ENCODE results near the gene TMEM120A. TPM values are rescaled to one million over a fixed set of nuclear protein-coding genes. Genes with fewer than 3 reads are reported as not detected.

The TMEM120A gene
- total and polyA plus RNA-seq, 10 of the 15 experiments (the other 5 are each of a cell fraction or from before 2014, with no cell fraction given) = 0.43 to 86.6 (median 18.5) TPM

DNA sequence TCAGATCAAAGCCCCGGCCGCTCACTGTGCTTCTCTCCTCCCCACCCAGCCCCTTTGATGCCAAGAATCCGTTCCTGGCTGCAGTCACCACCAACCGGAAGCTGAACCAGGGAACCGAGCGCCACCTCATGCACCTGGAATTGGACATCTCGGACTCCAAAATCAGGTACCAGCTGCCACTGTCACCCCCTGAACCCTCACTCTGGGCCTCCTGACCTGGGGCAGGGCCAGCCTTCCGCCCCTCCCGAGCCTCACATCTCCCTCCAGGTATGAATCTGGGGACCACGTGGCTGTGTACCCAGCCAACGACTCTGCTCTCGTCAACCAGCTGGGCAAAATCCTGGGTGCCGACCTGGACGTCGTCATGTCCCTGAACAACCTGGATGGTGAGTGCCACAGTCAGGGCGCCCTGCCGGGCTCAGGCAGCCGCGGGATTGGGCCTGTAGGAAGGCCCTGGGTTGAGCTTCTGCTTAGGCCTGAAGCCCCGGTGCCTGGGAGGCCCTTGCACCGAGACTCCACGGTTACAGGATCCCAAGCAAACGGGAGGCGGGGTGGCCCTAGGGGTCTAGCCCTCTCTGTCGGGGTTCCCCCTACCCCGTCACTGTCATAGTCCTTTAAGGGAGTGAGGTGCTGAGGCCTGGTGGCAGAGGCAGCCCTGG is 10.8 kb downstream of the TMEM120A start:
- ChIA-PET CTCF (no interaction called here), RAD21 (ENCODE audit: unreplicated experiment) (no interaction called here), SMC1A (ENCODE audit: uncharacterized antibody, unreplicated experiment) (interaction anchor here (0.6 kb wide), 1 partner anchor 68 kb away, joined by 3 read pairs; no protein-coding TSS in a partner anchor), POLR2A (no interaction called here)
- Histone ChIP-seq H3K9ac (ENCODE audit: control insufficient read depth, insufficient read depth, low read length) (no peak overlapping the region), H3K79me2 (ENCODE audit: control insufficient read depth, insufficient read depth, low read length) (no peaks in the 10 kb centered on the region), H2AFZ (ENCODE audit: control insufficient read depth, low read depth, low read length) (no peak overlapping the region), H3K27ac (ENCODE audit: control insufficient read depth, insufficient read depth) (no peak overlapping the region), H3K4me3 (no peak overlapping the region), H3K4me1 (ENCODE audit: control insufficient read depth, insufficient read depth, low read length) (no peaks in the 10 kb centered on the region), H3K36me3 (ENCODE audit: control insufficient read depth in 2 of 2, insufficient read depth in 2 of 2, low read length in 1 of 2) (peaks cover 3 to 34% of the 10 kb centered on the region in 2 experiments; a peak in 3 of 4 replicates), H4K20me1 (ENCODE audit: control insufficient read depth, insufficient read depth) (no peaks in the 10 kb centered on the region), H3K27me3 (replicated peaks in 1 of 2; ENCODE audit: control insufficient read depth in 2 of 2, insufficient read depth in 2 of 2, low read length in 1 of 2) (no peaks in the 10 kb centered on the region), H3K9me3 (replicated peaks; ENCODE audit: control insufficient read depth, insufficient read depth, low read length) (no peaks in the 10 kb centered on the region), H3K4me2 (ENCODE audit: control insufficient read depth, insufficient read depth) (no peak overlapping the region)
- FAIRE-seq = no peak
- BruUV-seq (replicated peaks) = no TSS peak
- TF ChIP-seq YY1 (IDR thresholded peaks at IDR 0.05; ENCODE audit: low read depth, low read length) (no peak), TBL1XR1 (IDR thresholded peaks at IDR 0.05; ENCODE audit: low read depth, low read length) (no peak), NRF1 (conservative IDR thresholded peaks at IDR 0.05; ENCODE audit: low read depth, low read length) (no peak), HCFC1 (IDR thresholded peaks at IDR 0.05; ENCODE audit: low read length) (no peak), KLF5 (IDR thresholded peaks at IDR 0.05; ENCODE audit: partially characterized antibody) (no peak), IRF5 (IDR thresholded peaks at IDR 0.05; ENCODE audit: borderline replicate concordance) (no peak), CEBPZ (IDR thresholded peaks at IDR 0.05; ENCODE audit: low read depth, low read length) (no peak), CREB1 (IDR thresholded peaks at IDR 0.05; ENCODE audit: low read depth) (no peak), POU2F2 (IDR thresholded peaks at IDR 0.05; ENCODE audit: borderline replicate concordance, low read depth, low read length) (no peak), HDGF (IDR thresholded peaks at IDR 0.05) (no peak), ZBED1 (IDR thresholded peaks at IDR 0.05; ENCODE audit: borderline replicate concordance) (no peak), RELA (IDR thresholded peaks at IDR 0.05; ENCODE audit: borderline replicate concordance, partially characterized antibody) (no peak), SPI1 (IDR thresholded peaks at IDR 0.05; ENCODE audit: borderline replicate concordance, insufficient read depth, low read depth, low read length) (no peak), BHLHE40 (IDR thresholded peaks at IDR 0.05; ENCODE audit: borderline replicate concordance in 1 of 2, low read depth in 2 of 2, low read length in 1 of 2) (no peak), HDAC2 (IDR thresholded peaks at IDR 0.05) (no peak)
- no peak for ATAC-seq
- in situ Hi-C loops (cut with MboI) (no loop called here), intact Hi-C loops (cut with micrococcal nuclease; ENCODE audit: unreplicated experiment) (no loop called here)
- DNase-seq (ENCODE audit: low read depth, low spot score) = no peak
- 97% methylated on average over 24 of the region's 26 CpGs for WGBS (ENCODE audit: insufficient coverage, insufficient replicate concordance, low lambda C conversion rate, missing lambda C conversion rate)

All from GM12878 (cell line).